SK-N-SH (cell line): ENCODE results near the gene C5orf24. TPM values are rescaled to one million over a fixed set of nuclear protein-coding genes. Genes with fewer than 3 reads are reported as not detected.

Experiments
- CTCF ChIA-PET: fragments of 300-600, 350-600 bp; formaldehyde crosslinking; extraction: SDS; loops from one replicate; lab custom pipeline; 2021; lab: Yijun Ruan, JAX
- POLR2A ChIA-PET: fragments of 350-600 bp; sonication (Branson Sonifier 250); formaldehyde crosslinking; extraction: SDS; loops from one replicate; lab custom pipeline; 2020; ENCODE audit warnings: antibody characterized with exemption, inconsistent platforms; lab: Yijun Ruan, JAX
- DNase-seq: peaks from one replicate; pipeline ENCODE4 v3.0.0; 2012
- H2AFZ ChIP-seq: fragments of 200-600 bp; sonication (generic); 2 replicates; pipeline ENCODE4 v1.8.1; 2016; ENCODE audit warnings: antibody characterized with exemption, mild to moderate bottlenecking, low read depth
- H3F3A ChIP-seq: fragments of 200-600 bp; sonication (generic); replicated peaks from 2 replicates; pipeline ENCODE3; 2016; ENCODE audit warnings: antibody characterized with exemption, mild to moderate bottlenecking; ENCODE audit not compliant: insufficient read depth
- H3K27ac ChIP-seq, 2 experiments: fragments of 200-500 bp in 1 of 2; fragments of 200-600 bp in 1 of 2; sonication (Bioruptor generic) in 1 of 2; sonication (generic), shearing (Covaris generic) in 1 of 2; 2 replicates each; pipeline versions ENCODE4 v1.5.1 to v1.6.1; 2014 to 2016; ENCODE audit warnings: low read depth in 2 of 2, inconsistent platforms in 1 of 2, low read length in 1 of 2, mild to moderate bottlenecking in 1 of 2, mixed read lengths in 1 of 2
- H3K27me3 ChIP-seq: fragments of 200-600 bp; sonication (generic), shearing (Covaris generic); 2 replicates; pipeline ENCODE4 v1.6.1; 2016; ENCODE audit warnings: mixed run types; ENCODE audit not compliant: insufficient read depth
- H3K36me3 ChIP-seq, 2 experiments: fragments of 200-500 bp in 1 of 2; fragments of 200-600 bp in 1 of 2; sonication (Bioruptor generic) in 1 of 2; sonication (generic) in 1 of 2; replicated peaks in 1 of 2; 2 replicates each; pipeline versions ENCODE3 to v1.5.1; 2014 to 2016; ENCODE audit warnings: low read length in 1 of 2, mild to moderate bottlenecking in 1 of 2; ENCODE audit not compliant: insufficient read depth in 2 of 2, control insufficient read depth in 1 of 2
- H3K4me1 ChIP-seq, 2 experiments: fragments of 200-500 bp in 1 of 2; fragments of 200-600 bp in 1 of 2; sonication (Bioruptor generic) in 1 of 2; sonication (generic), shearing (Covaris generic) in 1 of 2; 2 replicates each; pipeline versions ENCODE4 v1.5.1 to v1.6.1; 2014 to 2016; ENCODE audit warnings: low read depth in 1 of 2, low read length in 1 of 2, mixed run types in 1 of 2; ENCODE audit not compliant: insufficient read depth in 2 of 2, control insufficient read depth in 1 of 2
- H3K4me2 ChIP-seq: fragments of 200-600 bp; sonication (generic), shearing (Covaris generic); 2 replicates; pipeline ENCODE4 v1.6.1; 2017; ENCODE audit warnings: mixed run types
- H3K4me3 ChIP-seq, 2 experiments: fragments of 200-500 bp in 1 of 2; fragments of 200-600 bp in 1 of 2; sonication (Bioruptor generic) in 1 of 2; sonication (generic), shearing (Covaris generic) in 1 of 2; 2 replicates each; pipeline versions ENCODE4 v1.5.1 to v1.8.1; 2014 to 2016; ENCODE audit warnings: low read depth in 2 of 2, inconsistent platforms in 1 of 2, low read length in 1 of 2, mild to moderate bottlenecking in 1 of 2, mixed read lengths in 1 of 2, moderate library complexity in 1 of 2
- H3K79me2 ChIP-seq: fragments of 200-600 bp; sonication (generic); 2 replicates; pipeline ENCODE4 v1.8.1; 2017; ENCODE audit warnings: mild to moderate bottlenecking; ENCODE audit not compliant: insufficient read depth
- H3K9ac ChIP-seq: fragments of 200-600 bp; sonication (generic); 2 replicates; pipeline ENCODE4 v1.6.1; 2017; ENCODE audit warnings: mixed run types
- H3K9me2 ChIP-seq: fragments of 200-600 bp; sonication (generic); 2 replicates; pipeline ENCODE4 v1.6.1; 2017; ENCODE audit warnings: mixed run types
- H3K9me3 ChIP-seq: fragments of 200-600 bp; sonication (generic); 2 replicates; pipeline ENCODE4 v1.6.1; 2017; ENCODE audit warnings: mixed run types, mild to moderate bottlenecking, moderate library complexity
- H4K20me1 ChIP-seq: fragments of 200-600 bp; sonication (generic); 2 replicates; pipeline ENCODE4 v1.6.1; 2017; ENCODE audit warnings: mild to moderate bottlenecking, mixed run types; ENCODE audit not compliant: insufficient read depth
- CHD2 ChIP-seq: fragments of 150-350 bp; IDR thresholded peaks from 2 replicates; pipeline ENCODE4 v1.6.1; 2018; ENCODE audit warnings: low read length; ENCODE audit not compliant: partially characterized antibody
- EZH2phosphoT487 ChIP-seq: fragments of 200-600 bp; sonication (generic); IDR thresholded peaks from 2 replicates; pipeline ENCODE4 v1.6.1; 2017; ENCODE audit warnings: low read depth, mixed run types, mild to moderate bottlenecking, antibody characterized with exemption, moderate library complexity, borderline replicate concordance
- FOSL2 ChIP-seq: IDR thresholded peaks from 2 replicates; pipeline ENCODE4 v1.4.0; 2012; ENCODE audit warnings: low read depth, mild to moderate bottlenecking, moderate library complexity, borderline replicate concordance
- FOXM1 ChIP-seq: IDR thresholded peaks from 2 replicates; pipeline ENCODE4 v1.4.0; 2012; ENCODE audit warnings: low read depth, mild to moderate bottlenecking
- GATA2 ChIP-seq: sonication (generic); formaldehyde crosslinking; IDR thresholded peaks from 2 replicates; pipeline ENCODE4 v1.5.0; 2020; ENCODE audit warnings: mild to moderate bottlenecking, missing genetic modification reagents
- NFIC ChIP-seq: IDR thresholded peaks from 2 replicates; pipeline ENCODE4 v1.4.0; 2012; ENCODE audit warnings: borderline replicate concordance
- RAD21 ChIP-seq: IDR thresholded peaks from 2 replicates; pipeline ENCODE4 v1.6.1; 2012; ENCODE audit warnings: mild to moderate bottlenecking, low read length
- RFX5 ChIP-seq: IDR thresholded peaks from 2 replicates; pipeline ENCODE4 v1.6.1; 2012; ENCODE audit warnings: mild to moderate bottlenecking, improper control_type of control experiment, low read length
- RXRA ChIP-seq: IDR thresholded peaks from 2 replicates; pipeline ENCODE4 v1.4.0; 2012; ENCODE audit warnings: low read depth, mild to moderate bottlenecking, borderline replicate concordance
- SIN3A ChIP-seq: IDR thresholded peaks from 2 replicates; pipeline ENCODE4 v1.6.1; 2012; ENCODE audit warnings: low read depth, mild to moderate bottlenecking, low read length, moderate library complexity, borderline replicate concordance
- SMC3 ChIP-seq: IDR thresholded peaks from 2 replicates; pipeline ENCODE4 v1.6.1; 2012; ENCODE audit warnings: low read depth, low read length, improper control_type of control experiment
- TEAD4 ChIP-seq: IDR thresholded peaks from 2 replicates; pipeline ENCODE4 v1.4.0; 2012; ENCODE audit warnings: mild to moderate bottlenecking, borderline replicate concordance; ENCODE audit not compliant: insufficient read depth
- WGBS: methylation state at CpG from one replicate; pipeline ENCODE4 v1.1.6; 2017; ENCODE audit warnings: low lambda C conversion rate; 5-methylcytosine and 5-hydroxymethylcytosine counted together
- polyA plus RNA-seq, 3 experiments: library from polyadenylated mRNA; depleted of rRNA; stranded (reverse); fragments of >200 nt; gene quantifications; 2 replicates each; pipeline ENCODE4 v1.2.3, GENCODE V29; 2012
- TF ChIP-seq, protein P1 (sequence below): IDR thresholded peaks from 2 replicates; pipeline ENCODE4; 2012
- TF ChIP-seq, protein P2 (sequence below): IDR thresholded peaks from 2 replicates; pipeline ENCODE4 v1.4.0; 2012; ENCODE audit warnings: low read depth, borderline replicate concordance
- TF ChIP-seq, protein P3 (sequence below): IDR thresholded peaks from 2 replicates; pipeline ENCODE4 v1.4.0; 2012; ENCODE audit warnings: low read depth, borderline replicate concordance
- TF ChIP-seq, protein P4 (sequence below): fragments of 200-600 bp; sonication (generic); IDR thresholded peaks from 2 replicates; pipeline ENCODE4 v1.6.1; 2017; ENCODE audit warnings: antibody characterized with exemption, mild to moderate bottlenecking, moderate library complexity

The C5orf24 gene
- polyA plus RNA-seq, 1 of the 3 experiments (the other 2 are of a cell fraction), result 21.8 TPM

- Histone ChIP-seq H3K79me2 (peaks cover 10% of the 10 kb centered on the region), H3K9ac (no peak overlapping the region), H2AFZ (no peak overlapping the region), H3K27ac (no peak overlapping the region), H3K9me2 (no peaks in the 10 kb centered on the region), H3K27me3 (no peaks in the 10 kb centered on the region), H4K20me1 (no peaks in the 10 kb centered on the region), H3K9me3 (no peaks in the 10 kb centered on the region), H3K36me3 (peaks cover 6 to 43% of the 10 kb centered on the region in 2 experiments), H3F3A (peaks cover 21% of the 10 kb centered on the region), H3K4me1 (no peaks in the 10 kb centered on the region), H3K4me2 (no peak overlapping the region), H3K4me3 (no peak overlapping the region)
- 80% methylated on average over 10 of the region's 10 CpGs for WGBS
- POLR2A ChIA-PET, result no interaction called here
- no peak for DNase-seq
- TF ChIP-seq, protein P1, sequence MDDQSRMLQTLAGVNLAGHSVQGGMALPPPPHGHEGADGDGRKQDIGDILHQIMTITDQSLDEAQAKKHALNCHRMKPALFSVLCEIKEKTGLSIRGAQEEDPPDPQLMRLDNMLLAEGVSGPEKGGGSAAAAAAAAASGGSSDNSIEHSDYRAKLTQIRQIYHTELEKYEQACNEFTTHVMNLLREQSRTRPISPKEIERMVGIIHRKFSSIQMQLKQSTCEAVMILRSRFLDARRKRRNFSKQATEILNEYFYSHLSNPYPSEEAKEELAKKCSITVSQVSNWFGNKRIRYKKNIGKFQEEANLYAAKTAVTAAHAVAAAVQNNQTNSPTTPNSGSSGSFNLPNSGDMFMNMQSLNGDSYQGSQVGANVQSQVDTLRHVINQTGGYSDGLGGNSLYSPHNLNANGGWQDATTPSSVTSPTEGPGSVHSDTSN, result no peak
- peak; percentile 13; the same call in 1 of the 2 replicates for TF ChIP-seq FOSL2
- CTCF ChIA-PET, result interaction anchor here (1.2 kb wide), 1 partner anchor 140 kb away, joined by 3 read pairs; no protein-coding TSS in a partner anchor
These were observed 56.5 kb downstream of the C5orf24 start for GRCh38 chr5:134902071-134902801.

DNA sequence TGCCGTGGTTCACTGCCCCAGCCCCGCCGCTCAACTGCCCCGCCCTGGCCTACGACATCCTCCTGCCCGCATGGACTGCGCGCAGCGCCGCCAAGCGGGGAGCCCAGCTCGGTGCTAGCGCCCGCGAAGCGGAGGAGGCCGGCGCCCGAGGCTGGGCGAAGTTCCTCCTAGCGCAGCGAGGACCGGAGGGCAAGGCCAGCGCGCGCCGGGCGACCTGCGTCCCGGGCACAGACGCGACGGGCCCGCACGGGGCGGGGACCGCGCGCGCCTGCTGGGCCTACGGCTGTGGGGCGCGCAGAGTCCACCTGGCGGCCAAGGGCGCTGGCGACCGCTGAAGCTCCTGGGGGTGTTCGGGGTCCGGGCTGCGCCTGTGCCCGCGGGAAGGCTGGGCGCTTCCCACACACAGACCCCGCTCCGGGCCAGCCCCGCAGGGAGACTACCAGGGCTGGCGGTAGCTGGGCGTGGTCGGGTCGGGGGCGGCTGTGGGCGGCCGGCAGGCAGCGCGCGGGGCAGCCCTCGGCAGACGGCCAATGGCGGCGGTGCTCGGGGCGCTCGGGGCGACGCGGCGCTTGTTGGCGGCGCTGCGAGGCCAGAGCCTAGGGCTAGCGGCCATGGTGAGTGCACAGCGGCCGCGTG, 59.0 kb downstream of the C5orf24 start, which contains the start of gene PCBD2:
PCBD2 (plus strand) TSS at position 522 of the 636 bp plus-strand sequence; CDS start at position 531, 9 bp downstream.
- Histone ChIP-seq H3K36me3 (peaks cover 3 to 20% of the 10 kb centered on the region in 2 experiments), H3K9me3 (no peaks in the 10 kb centered on the region), H3K9ac (peak within 1 kb of the TSS; percentile 93), H3K79me2 (peaks cover 10% of the 10 kb centered on the region), H3K4me1 (no peaks in the 10 kb centered on the region), H3K9me2 (no peaks in the 10 kb centered on the region), H3K4me3 (peak within 1 kb of the TSS; percentile 60 to 78), H3K27ac (peak within 1 kb of the TSS; percentile 87 to 88), H3K27me3 (no peaks in the 10 kb centered on the region), H4K20me1 (no peaks in the 10 kb centered on the region), H3K4me2 (peak within 1 kb of the TSS; percentile 86), H3F3A (peaks cover 21% of the 10 kb centered on the region), H2AFZ (peak within 1 kb of the TSS; percentile 90)
- ChIA-PET POLR2A (interaction anchor here (0.5 to 2.5 kb wide), 10 partner anchors 10 to 333 kb away, joined by 3 to 17 read pairs (median 4); partner anchors contain the start of genes C5orf24, CAMLG, DDX46 and TXNDC15), CTCF (interaction anchor here (0.6 to 2.9 kb wide), 60 partner anchors 10 to 1643 kb away, joined by 3 to 25 read pairs (median 4); partner anchors contain the start of genes C5orf24, CAMLG, DDX46 and TXNDC15)
- DNase-seq, result peak; percentile 93
- WGBS, result no CpG with 5 or more reads among the region's 84 CpGs
- TF ChIP-seq RXRA (no peak; the same call in 1 of the 2 replicates), EZH2phosphoT487 (no peak), GATA2 (CRISPR knock-in tag) (no peak), CHD2 (no peak), RFX5 (no peak), FOXM1 (no peak), SIN3A (0 out of 2 replicates have a peak, but pooled peaks have one; percentile 38), RAD21 (peak; percentile 58), SMC3 (peak; percentile 49), FOSL2 (no peak; the same call in 1 of the 2 replicates), NFIC (no peak; the same call in 1 of the 2 replicates), TEAD4 (no peak)
- TF ChIP-seq, protein P2, sequence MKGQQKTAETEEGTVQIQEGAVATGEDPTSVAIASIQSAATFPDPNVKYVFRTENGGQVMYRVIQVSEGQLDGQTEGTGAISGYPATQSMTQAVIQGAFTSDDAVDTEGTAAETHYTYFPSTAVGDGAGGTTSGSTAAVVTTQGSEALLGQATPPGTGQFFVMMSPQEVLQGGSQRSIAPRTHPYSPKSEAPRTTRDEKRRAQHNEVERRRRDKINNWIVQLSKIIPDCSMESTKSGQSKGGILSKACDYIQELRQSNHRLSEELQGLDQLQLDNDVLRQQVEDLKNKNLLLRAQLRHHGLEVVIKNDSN, result no peak
- TF ChIP-seq, protein P3, sequence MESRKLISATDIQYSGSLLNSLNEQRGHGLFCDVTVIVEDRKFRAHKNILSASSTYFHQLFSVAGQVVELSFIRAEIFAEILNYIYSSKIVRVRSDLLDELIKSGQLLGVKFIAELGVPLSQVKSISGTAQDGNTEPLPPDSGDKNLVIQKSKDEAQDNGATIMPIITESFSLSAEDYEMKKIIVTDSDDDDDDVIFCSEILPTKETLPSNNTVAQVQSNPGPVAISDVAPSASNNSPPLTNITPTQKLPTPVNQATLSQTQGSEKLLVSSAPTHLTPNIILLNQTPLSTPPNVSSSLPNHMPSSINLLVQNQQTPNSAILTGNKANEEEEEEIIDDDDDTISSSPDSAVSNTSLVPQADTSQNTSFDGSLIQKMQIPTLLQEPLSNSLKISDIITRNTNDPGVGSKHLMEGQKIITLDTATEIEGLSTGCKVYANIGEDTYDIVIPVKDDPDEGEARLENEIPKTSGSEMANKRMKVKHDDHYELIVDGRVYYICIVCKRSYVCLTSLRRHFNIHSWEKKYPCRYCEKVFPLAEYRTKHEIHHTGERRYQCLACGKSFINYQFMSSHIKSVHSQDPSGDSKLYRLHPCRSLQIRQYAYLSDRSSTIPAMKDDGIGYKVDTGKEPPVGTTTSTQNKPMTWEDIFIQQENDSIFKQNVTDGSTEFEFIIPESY, result no peak
- TF ChIP-seq, protein P4, sequence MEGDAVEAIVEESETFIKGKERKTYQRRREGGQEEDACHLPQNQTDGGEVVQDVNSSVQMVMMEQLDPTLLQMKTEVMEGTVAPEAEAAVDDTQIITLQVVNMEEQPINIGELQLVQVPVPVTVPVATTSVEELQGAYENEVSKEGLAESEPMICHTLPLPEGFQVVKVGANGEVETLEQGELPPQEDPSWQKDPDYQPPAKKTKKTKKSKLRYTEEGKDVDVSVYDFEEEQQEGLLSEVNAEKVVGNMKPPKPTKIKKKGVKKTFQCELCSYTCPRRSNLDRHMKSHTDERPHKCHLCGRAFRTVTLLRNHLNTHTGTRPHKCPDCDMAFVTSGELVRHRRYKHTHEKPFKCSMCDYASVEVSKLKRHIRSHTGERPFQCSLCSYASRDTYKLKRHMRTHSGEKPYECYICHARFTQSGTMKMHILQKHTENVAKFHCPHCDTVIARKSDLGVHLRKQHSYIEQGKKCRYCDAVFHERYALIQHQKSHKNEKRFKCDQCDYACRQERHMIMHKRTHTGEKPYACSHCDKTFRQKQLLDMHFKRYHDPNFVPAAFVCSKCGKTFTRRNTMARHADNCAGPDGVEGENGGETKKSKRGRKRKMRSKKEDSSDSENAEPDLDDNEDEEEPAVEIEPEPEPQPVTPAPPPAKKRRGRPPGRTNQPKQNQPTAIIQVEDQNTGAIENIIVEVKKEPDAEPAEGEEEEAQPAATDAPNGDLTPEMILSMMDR, result peak; percentile 80
